ENCODE results near the gene GREM1.

GREM1 gene

GRCh38 chr15:32732574-32733157, 14.9 kb downstream of the GREM1 start:
- no peak for DNase-seq

DNA sequence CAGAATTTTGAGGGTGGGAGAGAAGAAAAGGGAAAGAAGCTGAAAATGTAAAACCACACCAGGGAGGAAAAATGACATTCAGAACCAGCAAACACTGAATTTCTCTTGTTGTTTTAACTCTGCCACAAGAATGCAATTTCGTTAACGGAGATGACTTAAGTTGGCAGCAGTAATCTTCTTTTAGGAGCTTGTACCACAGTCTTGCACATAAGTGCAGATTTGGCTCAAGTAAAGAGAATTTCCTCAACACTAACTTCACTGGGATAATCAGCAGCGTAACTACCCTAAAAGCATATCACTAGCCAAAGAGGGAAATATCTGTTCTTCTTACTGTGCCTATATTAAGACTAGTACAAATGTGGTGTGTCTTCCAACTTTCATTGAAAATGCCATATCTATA, 15.5 kb downstream of the GREM1 start:
- no peak for DNase-seq

DNA sequence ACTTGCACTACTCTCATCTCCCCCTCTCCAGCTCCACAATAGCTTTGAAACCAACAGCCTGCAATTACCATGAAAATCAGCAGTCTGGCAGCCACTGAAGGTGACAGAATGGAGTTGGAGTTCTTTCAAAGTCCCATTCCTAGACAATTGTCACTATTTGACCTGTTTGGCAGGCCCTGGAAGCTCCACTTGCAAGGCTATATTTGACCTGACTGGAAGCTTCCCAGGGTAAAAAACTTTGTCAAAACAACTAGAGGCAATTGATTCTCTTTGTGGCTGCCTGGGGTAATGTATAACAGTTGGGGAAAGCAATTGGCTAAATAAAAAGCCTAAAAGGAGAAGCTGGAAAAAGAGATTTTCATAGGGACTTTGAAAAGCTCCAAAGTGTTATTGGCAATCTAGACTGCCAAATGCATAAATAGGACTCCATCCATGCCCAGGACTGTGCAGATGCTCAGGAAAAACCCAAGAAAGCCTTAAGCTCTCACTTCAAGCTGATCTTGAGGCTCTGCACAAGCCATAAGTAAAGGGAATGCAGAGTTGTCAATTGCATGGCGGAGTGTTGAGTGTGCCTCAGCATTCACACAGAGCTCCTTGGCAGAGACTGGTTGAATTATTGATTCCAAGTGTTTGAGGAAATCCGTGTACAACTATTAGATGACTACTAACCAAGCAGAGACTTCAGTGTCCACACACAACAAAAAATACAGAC, 18.3 kb downstream of the GREM1 start:
- DNase-seq = no peak

- no peak for DNase-seq
These were observed 18.9 kb downstream of the GREM1 start for GRCh38 chr15:32736701-32737061.

DNA sequence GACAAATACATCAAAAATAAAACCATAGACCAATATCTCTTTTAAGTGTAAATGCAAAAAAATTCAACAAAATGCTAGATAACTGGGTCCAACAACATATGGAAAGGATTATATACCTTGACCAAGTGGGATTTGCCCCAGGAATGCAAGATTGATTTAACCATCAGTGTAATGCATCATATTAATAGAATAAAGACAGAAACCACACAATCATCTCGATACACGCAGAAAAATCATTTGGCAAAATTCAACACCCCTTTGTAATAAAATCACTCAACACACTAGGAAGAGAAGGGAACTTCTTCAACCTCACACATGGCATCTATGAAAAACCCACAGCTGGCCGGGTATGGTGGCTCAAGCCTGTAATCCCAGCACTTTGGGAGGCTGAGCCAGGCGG, 19.5 kb downstream of the GREM1 start:
- no peak for DNase-seq

DNA sequence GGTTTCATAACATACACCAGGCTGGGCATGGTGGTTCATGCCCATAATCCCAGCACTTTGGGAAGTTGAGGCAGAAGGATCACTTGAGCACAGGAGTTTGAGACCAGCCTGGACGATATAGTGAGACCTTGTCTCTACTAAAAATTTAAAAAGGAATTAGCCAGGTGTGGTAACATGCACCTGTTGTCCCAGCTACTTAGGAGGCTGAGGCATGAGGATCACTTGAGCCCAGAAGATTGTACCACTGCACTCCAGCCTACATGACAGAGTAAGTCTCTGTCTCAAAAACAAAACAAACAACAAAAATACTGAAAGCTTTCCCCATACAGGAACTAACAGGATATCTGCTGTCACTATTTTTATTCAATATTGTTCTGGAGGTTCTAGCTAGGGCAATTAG, 20.9 kb downstream of the GREM1 start:
- DNase-seq = no peak

DNA sequence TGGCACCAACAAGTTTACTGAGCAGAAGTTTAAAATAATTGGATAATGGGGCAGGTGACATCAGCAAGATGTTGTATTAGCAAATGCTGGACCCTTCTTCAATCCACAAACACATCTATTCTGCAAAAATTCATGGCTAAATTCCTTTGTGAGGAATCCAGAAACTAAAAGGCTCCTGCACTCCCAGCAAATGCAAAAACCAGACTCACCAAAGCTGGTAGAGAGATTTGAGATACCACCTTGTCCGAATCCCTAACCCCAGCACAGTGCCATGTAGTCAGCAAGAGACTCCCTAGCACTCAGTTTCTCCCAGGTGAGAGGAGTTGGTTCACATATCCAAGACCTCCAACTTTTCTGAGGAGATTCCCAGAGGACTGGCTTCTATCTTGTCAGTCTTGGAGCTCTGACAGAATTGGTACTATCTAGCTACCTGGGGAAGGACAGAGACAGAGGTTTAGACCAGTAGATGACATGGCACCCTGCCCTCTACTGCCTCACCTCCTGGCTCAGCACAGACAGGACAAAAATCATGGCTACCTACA, 21.8 kb downstream of the GREM1 start:
- DNase-seq = no peak

DNA sequence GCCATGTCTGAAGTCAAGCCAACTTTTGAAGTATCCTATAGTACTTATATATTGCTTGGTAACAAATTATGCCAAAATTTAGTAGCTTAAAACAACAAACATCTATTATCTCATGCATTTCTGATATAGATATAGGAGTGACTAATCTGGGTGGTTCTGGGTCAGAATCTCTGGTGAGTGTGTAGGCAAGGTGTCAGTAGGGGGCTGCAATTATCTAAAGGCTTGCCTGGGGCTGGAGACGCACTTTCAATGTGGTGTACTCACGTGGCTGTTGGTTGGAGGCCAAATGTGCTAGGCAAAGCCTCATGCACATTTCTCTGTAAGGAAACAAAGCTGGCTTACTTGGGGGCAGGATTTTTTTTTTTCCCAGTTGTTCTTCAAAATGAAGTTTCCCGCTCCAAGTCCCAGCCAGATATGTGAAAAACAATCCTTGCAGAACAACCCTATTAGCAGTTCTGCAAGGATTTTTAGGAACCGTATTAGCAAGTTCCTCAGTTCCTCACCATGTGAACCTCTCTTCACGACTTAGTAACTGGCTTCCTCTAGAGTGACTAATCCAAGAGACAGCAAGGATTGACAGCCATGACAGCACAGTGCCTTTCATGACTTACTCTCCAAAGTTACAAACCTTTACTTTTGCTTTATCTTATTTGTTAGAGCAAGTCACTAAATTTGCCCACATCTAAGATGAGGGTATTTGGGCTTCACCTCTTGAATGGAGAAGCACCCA, 25.8 kb downstream of the GREM1 start:
- DNase-seq = no peak

DNA sequence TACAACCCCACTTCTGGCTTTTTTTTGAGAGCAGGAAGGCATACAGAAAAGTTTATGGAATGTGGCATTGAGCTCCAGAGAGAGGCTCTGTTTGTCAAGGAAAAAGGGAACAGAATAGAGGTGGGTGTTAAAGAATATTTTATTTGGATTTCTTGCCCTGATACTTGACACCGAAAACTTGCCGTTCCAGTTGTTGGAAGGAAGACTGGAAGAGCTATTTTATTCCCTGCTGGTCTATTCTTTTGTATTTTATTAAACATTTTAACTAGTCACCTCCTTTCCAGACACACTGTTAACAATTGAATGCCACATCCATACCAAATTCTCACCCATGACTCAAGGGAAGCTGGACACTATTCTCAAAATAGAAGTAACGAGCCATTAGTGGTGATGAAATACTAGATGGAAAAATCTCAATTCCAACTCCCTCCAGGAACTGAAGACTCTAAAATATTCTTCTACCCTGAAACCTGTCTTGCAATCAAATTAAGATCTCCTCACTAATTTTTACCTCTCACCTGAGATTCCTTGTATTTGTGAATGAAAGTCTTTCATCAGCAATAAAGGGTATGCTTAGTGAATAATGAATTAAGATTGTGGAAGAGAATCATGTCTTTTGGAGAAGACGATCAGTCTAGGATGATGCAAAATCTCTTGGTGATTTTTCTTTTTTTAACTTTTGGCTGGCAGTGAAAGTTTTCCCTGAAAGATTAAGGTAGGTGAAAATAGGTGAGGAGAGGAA, 28.5 kb downstream of the GREM1 start:
- no peak for DNase-seq

DNA sequence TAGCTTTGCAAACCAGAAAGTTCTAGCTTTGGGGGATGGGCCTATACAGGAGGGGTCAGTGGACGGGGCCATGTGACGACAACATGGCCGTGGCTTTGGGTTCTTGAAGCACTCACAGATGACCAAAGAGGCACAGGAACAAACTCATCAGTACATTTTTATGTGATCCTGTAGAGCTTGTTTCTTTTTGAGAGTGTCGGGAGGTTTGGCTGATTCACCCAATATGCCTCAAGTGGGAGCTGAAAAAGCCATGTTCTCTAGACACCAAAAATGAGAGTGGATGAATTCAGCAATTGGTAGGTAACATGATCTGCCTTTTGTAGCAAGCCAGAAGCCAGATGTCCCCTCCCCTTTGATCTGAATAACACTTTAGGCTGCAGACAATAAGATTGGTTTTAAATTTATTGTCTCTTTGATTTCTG, 30.1 kb downstream of the GREM1 start:
- no peak for DNase-seq

GRCh38 chr15:32750979-32751378, 33.2 kb downstream of the GREM1 start:
- no peak for DNase-seq

GRCh38 chr15:32757426-32757825, 39.6 kb downstream of the GREM1 start:
- DNase-seq = no peak

- DNase-seq = no peak
These were observed 45.5 kb downstream of the GREM1 start for GRCh38 chr15:32763295-32763694.

GRCh38 chr15:32765236-32765635, 47.4 kb downstream of the GREM1 start:
- DNase-seq = no peak

- DNase-seq = no peak
These were observed 48.3 kb downstream of the GREM1 start for GRCh38 chr15:32766101-32766500.

- DNase-seq = no peak
These were observed 49.4 kb downstream of the GREM1 start for GRCh38 chr15:32767236-32767635.

DNA sequence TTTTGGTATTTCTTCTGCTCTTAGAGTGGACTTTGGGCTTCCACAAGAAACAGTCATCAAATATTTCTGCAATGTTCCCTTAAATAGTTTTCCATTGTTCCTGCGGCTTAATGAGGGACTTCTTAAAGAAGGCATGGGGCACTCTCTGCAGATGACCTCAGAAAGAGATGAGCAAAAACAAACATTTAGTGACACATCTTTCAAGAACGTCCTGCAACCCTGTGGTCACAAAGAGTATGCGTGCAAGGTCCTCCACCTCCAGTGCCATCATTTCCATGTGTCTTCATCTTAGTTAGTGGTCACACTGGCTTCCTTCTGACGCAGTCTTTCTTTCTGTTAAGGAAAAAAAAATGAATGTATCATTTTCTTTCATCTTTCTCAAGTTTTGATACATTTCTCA, 56.2 kb downstream of the GREM1 start:
- DNase-seq = no peak

GRCh38 chr15:32775103-32775502, 57.3 kb downstream of the GREM1 start:
- no peak for DNase-seq

- no peak for DNase-seq
These were observed 60.8 kb downstream of the GREM1 start for GRCh38 chr15:32778391-32779176.

DNA sequence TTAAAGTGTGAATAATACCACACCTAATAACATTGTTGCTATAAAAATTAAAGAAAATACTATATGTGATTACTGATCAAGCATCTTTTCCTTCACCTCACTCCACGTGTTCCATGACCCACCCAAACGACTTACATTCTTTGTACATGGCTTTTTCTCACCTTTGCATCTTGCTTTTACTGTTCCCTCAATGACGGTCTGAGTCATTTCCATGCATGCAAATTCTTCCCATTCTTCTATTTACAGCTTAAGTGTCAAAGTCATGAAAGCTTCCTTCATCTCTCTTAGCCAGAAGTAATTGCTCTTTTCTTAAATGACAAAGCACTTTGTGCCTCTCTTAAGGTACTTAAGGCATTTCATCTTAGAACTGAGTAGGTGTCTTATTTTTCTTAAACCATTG, 64.0 kb downstream of the GREM1 start:
- no peak for DNase-seq

- DNase-seq = no peak
These were observed 66.8 kb downstream of the GREM1 start for GRCh38 chr15:32784581-32784980.

GRCh38 chr15:32786906-32787305, 69.1 kb downstream of the GREM1 start:
- no peak for DNase-seq

DNA sequence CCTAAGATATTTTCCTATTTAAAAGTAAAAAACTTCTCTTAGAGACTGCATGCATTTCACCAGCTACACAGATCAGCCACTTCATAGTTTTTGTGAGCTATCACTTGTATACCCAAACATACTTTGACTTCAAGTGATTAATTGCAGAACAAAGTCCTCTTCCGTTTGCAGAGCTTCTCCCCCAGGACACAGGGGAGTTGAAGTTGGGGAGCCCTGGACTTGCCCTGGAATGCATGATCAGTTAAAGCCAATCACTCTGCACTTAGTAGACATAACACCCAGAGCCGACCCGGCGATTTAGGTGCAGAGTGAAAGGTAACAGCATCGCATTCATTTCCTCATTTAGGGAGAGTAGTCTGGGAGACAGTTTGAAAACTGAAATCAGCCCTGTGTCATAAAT, 70.1 kb downstream of the GREM1 start:
- DNase-seq = no peak

All from NCI-H1930 (cell line).